IMR-90 (cell line): ENCODE results near the gene ZNF521. TPM values are rescaled to one million over a fixed set of nuclear protein-coding genes. Genes with fewer than 3 reads are reported as not detected.

ENCODE experiments used
- ATAC-seq: fragments of 200-7000 bp; cut with Tn5 transposase; 2 replicates; pipeline ENCODE4 v1.9.1; 2020; ENCODE audit warnings: low read depth, mild to moderate bottlenecking, moderate library complexity
- BruUV-seq: library from RNA; stranded (reverse); fragments of 400-500 nt; replicated peaks from 2 replicates; lab custom pipeline; 2021; lab: Mats Ljungman, UMichigan
- CTCF ChIA-PET: fragments of 300-600 bp; formaldehyde crosslinking; extraction: SDS; loops from one replicate; lab custom pipeline; 2021; ENCODE audit warnings: antibody characterized with exemption; lab: Yijun Ruan, JAX
- POLR2A ChIA-PET: fragments of 300-600 bp; sonication (Branson Sonifier 250); formaldehyde crosslinking; loops from one replicate; lab custom pipeline; 2022; ENCODE audit warnings: antibody characterized with exemption; ENCODE audit not compliant: unreplicated experiment; lab: Charles Lee
- DNase-seq: peaks from one replicate; pipeline ENCODE4 v3.0.0; 2013
- H2AFZ ChIP-seq: replicated peaks from 2 replicates; pipeline ENCODE3; 2013; ENCODE audit warnings: low read length, mild to moderate bottlenecking; ENCODE audit not compliant: poor library complexity
- H2AK5ac ChIP-seq: 2 replicates; pipeline ENCODE4 v1.6.1; 2013; ENCODE audit warnings: low read depth, low read length, inconsistent platforms
- H2AK9ac ChIP-seq: replicated peaks from 2 replicates; pipeline ENCODE3; 2013; ENCODE audit warnings: mild to moderate bottlenecking, low read depth, low read length, moderate library complexity; ENCODE audit not compliant: poor library complexity
- H2BK120ac ChIP-seq: 2 replicates; pipeline ENCODE4 v1.6.1; 2013; ENCODE audit warnings: low read depth, low read length, inconsistent platforms
- H2BK15ac ChIP-seq: 3 replicates; pipeline ENCODE4 v1.6.1; 2013; ENCODE audit warnings: low read depth, low read length, inconsistent platforms
- H2BK20ac ChIP-seq: 2 replicates; pipeline ENCODE4 v1.6.1; 2013; ENCODE audit warnings: low read depth, mild to moderate bottlenecking, inconsistent platforms, low read length, moderate library complexity
- H2BK5ac ChIP-seq: 2 replicates; pipeline ENCODE4 v1.6.1; 2013; ENCODE audit warnings: mild to moderate bottlenecking, low read depth, low read length, inconsistent platforms; ENCODE audit not compliant: poor library complexity, severe bottlenecking
- H3K14ac ChIP-seq: replicated peaks from 2 replicates; pipeline ENCODE4 v1.6.1; 2013; ENCODE audit warnings: low read depth, low read length, inconsistent platforms
- H3K18ac ChIP-seq: 2 replicates; pipeline ENCODE4 v1.6.1; 2013; ENCODE audit warnings: low read depth, low read length, control low read depth
- H3K23ac ChIP-seq: 2 replicates; pipeline ENCODE4 v1.6.1; 2013; ENCODE audit warnings: low read depth, low read length, inconsistent platforms
- H3K27ac ChIP-seq: 2 replicates; pipeline ENCODE4 v1.5.1; 2013; ENCODE audit warnings: mild to moderate bottlenecking, control low read depth, low read length; ENCODE audit not compliant: insufficient read depth
- H3K27me3 ChIP-seq: 2 replicates; pipeline ENCODE4 v1.6.1; 2013; ENCODE audit warnings: low read length; ENCODE audit not compliant: control insufficient read depth, insufficient read depth
- H3K36me3 ChIP-seq: 2 replicates; pipeline ENCODE4 v1.6.1; 2013; ENCODE audit warnings: low read length, mixed read lengths; ENCODE audit not compliant: control insufficient read depth, insufficient read depth
- H3K4ac ChIP-seq: 2 replicates; pipeline ENCODE4 v1.6.1; 2013; ENCODE audit warnings: low read depth, low read length, inconsistent platforms
- H3K4me1 ChIP-seq: 2 replicates; pipeline ENCODE4 v1.6.1; 2013; ENCODE audit warnings: low read length, mixed read lengths; ENCODE audit not compliant: control insufficient read depth, insufficient read depth
- H3K4me2 ChIP-seq: 2 replicates; pipeline ENCODE4 v1.6.1; 2013; ENCODE audit warnings: low read depth, mild to moderate bottlenecking, control low read depth, low read length, moderate library complexity
- H3K4me3 ChIP-seq: 2 replicates; pipeline ENCODE4 v1.5.1; 2013; ENCODE audit warnings: low read depth, mild to moderate bottlenecking, control low read depth, low read length, moderate library complexity; ENCODE audit not compliant: insufficient read depth
- H3K56ac ChIP-seq: 2 replicates; pipeline ENCODE4 v1.6.1; 2013; ENCODE audit warnings: low read length, inconsistent platforms; ENCODE audit not compliant: insufficient read depth; ENCODE audit errors: extremely low read depth
- H3K79me1 ChIP-seq, 2 experiments: 2 replicates each; pipeline ENCODE4 v1.6.1; 2013; ENCODE audit warnings: low read length in 2 of 2, inconsistent platforms in 1 of 2, low read depth in 1 of 2
- H3K9ac ChIP-seq: 2 replicates; pipeline ENCODE4 v1.6.1; 2013; ENCODE audit warnings: low read depth, low read length, control low read depth
- H3K9me1 ChIP-seq: 2 replicates; pipeline ENCODE4 v1.6.1; 2013; ENCODE audit warnings: low read length, inconsistent platforms; ENCODE audit not compliant: insufficient read depth
- H3K9me3 ChIP-seq: 2 replicates; pipeline ENCODE4 v1.6.1; 2013; ENCODE audit warnings: low read length; ENCODE audit not compliant: control insufficient read depth, insufficient read depth
- H4K20me1 ChIP-seq: 2 replicates; pipeline ENCODE4 v1.6.1; 2013; ENCODE audit warnings: low read length, inconsistent platforms; ENCODE audit not compliant: insufficient read depth
- H4K5ac ChIP-seq: 2 replicates; pipeline ENCODE4 v1.6.1; 2013; ENCODE audit warnings: mild to moderate bottlenecking, low read depth, low read length, control low read depth
- H4K8ac ChIP-seq, 2 experiments: 2 replicates each; pipeline ENCODE4 v1.6.1; 2013; ENCODE audit warnings: low read depth in 2 of 2, low read length in 2 of 2, control low read depth in 1 of 2, inconsistent platforms in 1 of 2
- H4K91ac ChIP-seq: 2 replicates; pipeline ENCODE4 v1.6.1; 2013; ENCODE audit warnings: low read depth, low read length, inconsistent platforms; ENCODE audit not compliant: insufficient read depth
- CEBPB ChIP-seq: IDR thresholded peaks from 2 replicates; pipeline ENCODE4 v1.6.1; 2012; ENCODE audit warnings: low read depth, low read length, improper control_type of control experiment
- CHD1 ChIP-seq: IDR thresholded peaks from 2 replicates; pipeline ENCODE4 v1.6.1; 2012; ENCODE audit warnings: low read depth, low read length, improper control_type of control experiment
- MAZ ChIP-seq: IDR thresholded peaks from 2 replicates; pipeline ENCODE4 v1.6.1; 2012; ENCODE audit warnings: low read depth, mild to moderate bottlenecking, low read length, improper control_type of control experiment, moderate library complexity, borderline replicate concordance
- MXI1 ChIP-seq: IDR thresholded peaks from 2 replicates; pipeline ENCODE4 v1.6.1; 2012; ENCODE audit warnings: low read depth, mild to moderate bottlenecking, low read length, moderate library complexity, borderline replicate concordance
- WGBS, 2 experiments: methylation state at CpG; one replicate each; pipeline versions ENCODE4 v1.1.5 to v1.1.7; 2013; ENCODE audit warnings: missing lambda C conversion rate in 2 of 2; ENCODE audit not compliant: insufficient read length in 1 of 2; ENCODE audit errors: extremely low coverage in 2 of 2; 5-methylcytosine and 5-hydroxymethylcytosine counted together
- dilution Hi-C: fragments of 300-500 bp; cut with HindIII; formaldehyde crosslinking; loops from one replicate; pipeline ENCODE4 v1.14.3; 2018; ENCODE audit warnings: low sequenced_read_pairs; ENCODE audit not compliant: unreplicated experiment
- in situ Hi-C: fragments of 300-500 bp; cut with MboI; formaldehyde crosslinking; loops from 3 replicates; pipeline ENCODE4 v1.14.3; 2019; ENCODE audit warnings: low sequenced_read_pairs, inconsistent platforms, mixed read lengths
- intact Hi-C: fragments of 100-400 bp; cut with micrococcal nuclease; formaldehyde crosslinking; loops from 2 replicates; pipeline ENCODE4 v1.10.0; 2022
- polyA plus RNA-seq, 3 experiments: library from polyadenylated mRNA; depleted of rRNA; stranded (reverse); fragments of >200 nt; gene quantifications; 2 replicates each; pipeline ENCODE4 v1.2.3, GENCODE V29; 2012; ENCODE audit warnings: low replicate concordance in 1 of 3
- total RNA-seq: library from RNA; depleted of rRNA; stranded (reverse); fragments of >200 nt; gene quantifications from 2 replicates; pipeline ENCODE4 v1.2.3, GENCODE V29; 2012
- TF ChIP-seq, protein P1 (sequence below): fragments of 150-350 bp; IDR thresholded peaks from 2 replicates; pipeline ENCODE4 v1.6.1; 2016; ENCODE audit warnings: low read depth, mild to moderate bottlenecking, low read length, moderate library complexity, borderline replicate concordance
- TF ChIP-seq, protein P2 (sequence below): fragments of 150-350 bp; IDR thresholded peaks from 2 replicates; pipeline ENCODE4 v1.6.1; 2017; ENCODE audit warnings: mild to moderate bottlenecking, antibody characterized with exemption, low read length, low read depth

ZNF521 gene
- total and polyA plus RNA-seq, 2 of the 4 experiments (the other 2 are of a cell fraction) = 21.5 to 59.3 TPM

DNA sequence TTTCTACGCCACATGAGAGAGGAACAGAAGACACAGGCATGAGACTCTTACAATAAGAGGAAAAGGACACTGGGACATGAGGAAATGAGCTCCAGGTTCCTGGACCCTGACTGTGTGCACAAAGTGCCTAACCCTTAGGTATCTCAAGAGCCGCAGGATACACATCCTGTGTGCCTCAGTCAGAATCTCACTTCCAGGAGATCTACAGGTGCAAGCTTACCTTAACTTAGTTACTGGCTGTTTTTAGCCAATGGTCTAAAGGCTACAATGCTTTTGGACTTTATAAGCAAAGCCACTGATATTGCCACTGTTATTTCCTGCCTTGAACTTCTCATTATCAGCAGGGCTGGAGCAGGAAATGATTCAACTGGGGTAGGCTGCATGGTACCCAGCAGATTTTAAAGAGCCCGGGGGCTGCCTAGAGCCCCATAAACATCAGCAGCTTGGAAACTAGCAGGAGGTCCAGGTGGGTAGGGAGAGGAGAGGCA is 254.4 kb downstream of the ZNF521 start:
- Histone ChIP-seq H2BK120ac (peak overlapping the region; percentile 28), H4K20me1 (peaks cover 3% of the 10 kb centered on the region; the same call in 1 of the 2 replicates), H3K27ac (peak overlapping the region; percentile 50), H3K4ac (peak overlapping the region; percentile 63), H3K9me1 (peaks cover 4% of the 10 kb centered on the region), H4K8ac (peak overlapping the region; percentile 34 to 49; a peak in 2 of 4 replicates), H4K91ac (peak overlapping the region; percentile 53), H3K9me3 (no peaks in the 10 kb centered on the region), H3K27me3 (no peaks in the 10 kb centered on the region), H2AK5ac (peak overlapping the region; percentile 26), H3K23ac (peak overlapping the region; percentile 73), H2BK20ac (peak overlapping the region; percentile 5; the same call in 1 of the 2 replicates), H3K9ac (no peak overlapping the region), H3K36me3 (no peaks in the 10 kb centered on the region), H2AFZ (peak overlapping the region; percentile 4), H3K4me2 (peak overlapping the region; percentile 58), H3K56ac (0 out of 2 replicates have a peak overlapping the region, but pooled peaks have one; percentile 20), H2BK15ac (0 out of 3 replicates have a peak overlapping the region, but pooled peaks have one; percentile 8), H2BK5ac (peak overlapping the region; percentile 46), H3K18ac (peak overlapping the region; percentile 58), H3K79me1 (peaks cover 7 to 14% of the 10 kb centered on the region in 2 experiments; a peak in 3 of 4 replicates), H3K4me1 (peaks cover 14% of the 10 kb centered on the region), H3K14ac (peak overlapping the region; percentile 13), H4K5ac (peak overlapping the region; percentile 49), H2AK9ac (no peak overlapping the region), H3K4me3 (no peak overlapping the region)
- WGBS, 2 experiments = 90% methylated on average over 2 of the region's 3 CpGs; no CpG with 5 or more reads in 1 of the 2 experiments
- ATAC-seq (peak; percentile 33; the same call in 1 of the 2 replicates), DNase-seq (peak; percentile 37)
- TF ChIP-seq CHD1 (no peak), CEBPB (no peak), MXI1 (no peak), MAZ (no peak)
- TF ChIP-seq, protein P1, sequence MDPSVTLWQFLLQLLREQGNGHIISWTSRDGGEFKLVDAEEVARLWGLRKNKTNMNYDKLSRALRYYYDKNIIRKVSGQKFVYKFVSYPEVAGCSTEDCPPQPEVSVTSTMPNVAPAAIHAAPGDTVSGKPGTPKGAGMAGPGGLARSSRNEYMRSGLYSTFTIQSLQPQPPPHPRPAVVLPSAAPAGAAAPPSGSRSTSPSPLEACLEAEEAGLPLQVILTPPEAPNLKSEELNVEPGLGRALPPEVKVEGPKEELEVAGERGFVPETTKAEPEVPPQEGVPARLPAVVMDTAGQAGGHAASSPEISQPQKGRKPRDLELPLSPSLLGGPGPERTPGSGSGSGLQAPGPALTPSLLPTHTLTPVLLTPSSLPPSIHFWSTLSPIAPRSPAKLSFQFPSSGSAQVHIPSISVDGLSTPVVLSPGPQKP = no peak
- TF ChIP-seq, protein P2, sequence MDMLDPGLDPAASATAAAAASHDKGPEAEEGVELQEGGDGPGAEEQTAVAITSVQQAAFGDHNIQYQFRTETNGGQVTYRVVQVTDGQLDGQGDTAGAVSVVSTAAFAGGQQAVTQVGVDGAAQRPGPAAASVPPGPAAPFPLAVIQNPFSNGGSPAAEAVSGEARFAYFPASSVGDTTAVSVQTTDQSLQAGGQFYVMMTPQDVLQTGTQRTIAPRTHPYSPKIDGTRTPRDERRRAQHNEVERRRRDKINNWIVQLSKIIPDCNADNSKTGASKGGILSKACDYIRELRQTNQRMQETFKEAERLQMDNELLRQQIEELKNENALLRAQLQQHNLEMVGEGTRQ = no peak
- intact Hi-C loops = loop anchor here (5.0 kb wide), 1 partner anchor 255 kb away; the partner anchor contains the start of gene ZNF521
- CTCF ChIA-PET = no interaction called here
- dilution Hi-C loops = no loop called here
- no TSS peak for BruUV-seq
- POLR2A ChIA-PET = interaction anchor here (0.6 kb wide), 1 partner anchor 570 kb away, joined by 3 read pairs; no protein-coding TSS in a partner anchor
- in situ Hi-C loops = no loop called here
